NCI-H1694 treated with DMSO at 0.1 percent for 48 hours (cell line): ENCODE measurements around the gene ERRFI1.

Experiments
- DNase-seq: peaks from one replicate; lab custom pipeline; 2025; lab: John Stamatoyannopoulos, UW

Gene ERRFI1

GRCh38 chr1:8018492-8019228 lies 7.4 kb downstream of the ERRFI1 start:
- no peak for DNase-seq

GRCh38 chr1:8017495-8018197 lies 8.5 kb downstream of the ERRFI1 start:
- no peak for DNase-seq

- DNase-seq: no peak
These were observed 9.2 kb downstream of the ERRFI1 start for GRCh38 chr1:8016895-8017241.

- peak; percentile 6 for DNase-seq
These were observed 9.8 kb downstream of the ERRFI1 start for GRCh38 chr1:8016210-8016894.

GRCh38 chr1:8015809-8016165 lies 10.3 kb downstream of the ERRFI1 start:
- no peak for DNase-seq

GRCh38 chr1:8015036-8015808 lies 10.9 kb downstream of the ERRFI1 start:
- DNase-seq: peak; percentile 43

- no peak for DNase-seq
These were observed 11.6 kb downstream of the ERRFI1 start for GRCh38 chr1:8014381-8014988.

GRCh38 chr1:8013800-8014199 lies 12.3 kb downstream of the ERRFI1 start:
- DNase-seq: no peak

- DNase-seq: no peak
These were observed 12.7 kb downstream of the ERRFI1 start for GRCh38 chr1:8013399-8013798.

- no peak for DNase-seq
These were observed 13.2 kb downstream of the ERRFI1 start for GRCh38 chr1:8012955-8013354.

GRCh38 chr1:8011923-8012858 lies 13.9 kb downstream of the ERRFI1 start:
- DNase-seq: no peak

GRCh38 chr1:8011016-8011415 lies 15.1 kb downstream of the ERRFI1 start:
- no peak for DNase-seq

- no peak for DNase-seq
These were observed 15.9 kb downstream of the ERRFI1 start for GRCh38 chr1:8010080-8010664.

GRCh38 chr1:8009043-8010002 lies 16.8 kb downstream of the ERRFI1 start:
- DNase-seq: no peak

- peak; percentile 13 for DNase-seq
These were observed 19.8 kb downstream of the ERRFI1 start for GRCh38 chr1:8006037-8006963.

- DNase-seq: peak; percentile 44
These were observed 21.1 kb downstream of the ERRFI1 start for GRCh38 chr1:8004803-8005573.

GRCh38 chr1:8004113-8004802 lies 21.9 kb downstream of the ERRFI1 start:
- no peak for DNase-seq
